Liver (tissue), 9 donors: ENCODE data around the gene DHX15. TPM values are rescaled to one million over a fixed set of nuclear protein-coding genes. Genes with fewer than 3 reads are reported as not detected.

Experiments
- DNase-seq: peaks from one replicate; pipeline ENCODE4 v3.0.0-alpha.2; 2017; ENCODE audit warnings: low spot score
- H3K27ac ChIP-seq, 2 donors: one replicate each; pipeline ENCODE4 v1.7.0; 2013; ENCODE audit warnings: inconsistent platforms in 2 of 2, low read length in 2 of 2, control low read depth in 1 of 2, low read depth in 1 of 2, mild to moderate bottlenecking in 1 of 2
- H3K27me3 ChIP-seq, 4 donors: one replicate each; pipeline versions ENCODE4 v1.6.1 to v1.7.0; 2013; ENCODE audit warnings: low read length in 3 of 4, inconsistent platforms in 1 of 4, mild to moderate bottlenecking in 1 of 4, moderate library complexity in 1 of 4; ENCODE audit not compliant: control insufficient read depth in 4 of 4, insufficient read depth in 4 of 4
- H3K36me3 ChIP-seq, 4 donors: one replicate each; pipeline versions ENCODE4 v1.6.1 to v1.7.0; 2013; ENCODE audit warnings: low read length in 3 of 4, mild to moderate bottlenecking in 3 of 4, low read depth in 1 of 4, moderate library complexity in 1 of 4; ENCODE audit not compliant: control insufficient read depth in 4 of 4, insufficient read depth in 3 of 4
- H3K4me1 ChIP-seq, 4 donors: one replicate each; pipeline versions ENCODE4 v1.6.1 to v1.7.0; 2013; ENCODE audit warnings: low read length in 3 of 4, mild to moderate bottlenecking in 3 of 4, moderate library complexity in 1 of 4; ENCODE audit not compliant: control insufficient read depth in 4 of 4, insufficient read depth in 4 of 4
- H3K4me3 ChIP-seq, 3 donors: one replicate each; pipeline versions ENCODE4 v1.6.1 to v1.7.0; 2013; ENCODE audit warnings: low read length in 3 of 3, control low read depth in 1 of 3, low read depth in 1 of 3, mild to moderate bottlenecking in 1 of 3
- H3K9ac ChIP-seq, 2 donors: one replicate each; pipeline ENCODE4 v1.7.0; 2013; ENCODE audit warnings: low read length in 2 of 2, mild to moderate bottlenecking in 2 of 2, moderate library complexity in 2 of 2, control low read depth in 1 of 2, low read depth in 1 of 2
- H3K9me3 ChIP-seq, 4 donors: one replicate each; pipeline versions ENCODE4 v1.6.1 to v1.7.0; 2013; ENCODE audit warnings: low read length in 3 of 4; ENCODE audit not compliant: control insufficient read depth in 4 of 4
- ATF3 ChIP-seq: IDR thresholded peaks from 2 replicates; pipeline ENCODE4 v1.6.1; 2016; ENCODE audit warnings: antibody characterized with exemption
- EGR1 ChIP-seq, 2 donors: IDR thresholded peaks; 2 replicates each; pipeline ENCODE4 v1.6.1; 2016 to 2018; ENCODE audit warnings: antibody characterized with exemption in 2 of 2, low read depth in 2 of 2
- FOXA1 ChIP-seq: IDR thresholded peaks from 2 replicates; pipeline ENCODE4 v1.6.1; 2016; ENCODE audit warnings: antibody characterized with exemption
- FOXA2 ChIP-seq: IDR thresholded peaks from 2 replicates; pipeline ENCODE4 v1.6.1; 2016; ENCODE audit warnings: antibody characterized with exemption
- GABPA ChIP-seq, 2 donors: IDR thresholded peaks in 1 of 2; conservative IDR thresholded peaks in 1 of 2; 2 replicates each; pipeline ENCODE4 v1.6.1; 2016; ENCODE audit warnings: antibody characterized with exemption in 2 of 2, mild to moderate bottlenecking in 1 of 2, moderate library complexity in 1 of 2
- HNF4A ChIP-seq, 2 donors: conservative IDR thresholded peaks; 2 replicates each; pipeline ENCODE4 v1.6.1; 2016; ENCODE audit warnings: antibody characterized with exemption in 2 of 2, mild to moderate bottlenecking in 2 of 2
- HNF4G ChIP-seq: IDR thresholded peaks from 2 replicates; pipeline ENCODE4 v1.6.1; 2016; ENCODE audit warnings: antibody characterized with exemption
- JUND ChIP-seq, 2 donors: IDR thresholded peaks; 2 replicates each; pipeline ENCODE4 v1.6.1; 2016; ENCODE audit warnings: antibody characterized with exemption in 2 of 2
- MAX ChIP-seq: IDR thresholded peaks from 2 replicates; pipeline ENCODE4 v1.6.1; 2016; ENCODE audit warnings: antibody characterized with exemption
- NR2F2 ChIP-seq: IDR thresholded peaks from 2 replicates; pipeline ENCODE4 v1.6.1; 2016; ENCODE audit warnings: antibody characterized with exemption
- RAD21 ChIP-seq, 2 donors: IDR thresholded peaks; 2 replicates each; pipeline ENCODE4 v1.6.1; 2016; ENCODE audit warnings: antibody characterized with exemption in 2 of 2, mild to moderate bottlenecking in 2 of 2
- REST ChIP-seq: IDR thresholded peaks from 2 replicates; pipeline ENCODE4 v1.6.1; 2016; ENCODE audit warnings: antibody characterized with exemption, mild to moderate bottlenecking
- RXRA ChIP-seq, 2 donors: IDR thresholded peaks; 2 replicates each; pipeline ENCODE4 v1.6.1; 2017 to 2018; ENCODE audit warnings: antibody characterized with exemption in 2 of 2, mild to moderate bottlenecking in 1 of 2
- SP1 ChIP-seq: IDR thresholded peaks from 2 replicates; pipeline ENCODE4 v1.6.1; 2018; ENCODE audit warnings: antibody characterized with exemption, mild to moderate bottlenecking
- TAF1 ChIP-seq: conservative IDR thresholded peaks from 2 replicates; pipeline ENCODE4 v1.6.1; 2016; ENCODE audit warnings: antibody characterized with exemption, mild to moderate bottlenecking
- WGBS: extraction: QIAGEN DNeasy Blood & Tissue Kit; methylation state at CpG from one replicate; pipeline ENCODE4 v1.1.7; 2013; 5-methylcytosine and 5-hydroxymethylcytosine counted together
- polyA plus RNA-seq, 2 donors: library from polyadenylated mRNA; stranded (reverse) in 1 of 2; unstranded in 1 of 2; fragments of 200-250 nt in 1 of 2; fragments of >200 nt in 1 of 2; fragmentation: Nextera tagmentation in 1 of 2; extraction: Ambion mirVana in 1 of 2; gene quantifications; one replicate each; pipeline versions ENCODE4 v1.2.1 to v1.2.3, GENCODE V29; 2013 to 2015
- total RNA-seq, 2 donors: library from RNA; depleted of rRNA; stranded (reverse); fragments of >200 nt; gene quantifications; one replicate each; pipeline ENCODE4 v1.2.3, GENCODE V29; 2014
- donor health status: healthy.
- donor health status: healthy.
- donor health status: healthy.
- donor health status: healthy.
- donor health status: healthy.

Gene DHX15
- total and polyA plus RNA-seq, 4 donors: 25.2 to 80.9 (median 51.5) TPM

GRCh38 chr4:24550441-24551175 is 33.7 kb downstream of the DHX15 start:
- H3K9ac ChIP-seq: no peak overlapping the region
- H3K27ac ChIP-seq: no peak overlapping the region
- H3K9me3 ChIP-seq: no peaks in the 10 kb centered on the region
- H3K4me3 ChIP-seq: no peak overlapping the region
- TF ChIP-seq TAF1 (no peak), FOXA2 (no peak)
- peaks cover 0 to 16% (median 13%) of the 10 kb centered on the region in 4 donors for H3K36me3 ChIP-seq
- no peak for DNase-seq
- 80% methylated on average over 6 of the region's 6 CpGs for WGBS
- peaks cover 2 to 4% (median 4%) of the 10 kb centered on the region in 4 donors for H3K4me1 ChIP-seq
- H3K27me3 ChIP-seq: no peaks in the 10 kb centered on the region

GRCh38 chr4:24547979-24548378 is 36.4 kb downstream of the DHX15 start:
- no peak overlapping the region for H3K27ac ChIP-seq
- peaks cover 0 to 11% (median 8%) of the 10 kb centered on the region in 4 donors for H3K36me3 ChIP-seq
- no peaks in the 10 kb centered on the region for H3K9me3 ChIP-seq
- no peaks in the 10 kb centered on the region for H3K27me3 ChIP-seq
- no peak overlapping the region for H3K9ac ChIP-seq
- peaks cover 2 to 4% (median 4%) of the 10 kb centered on the region in 4 donors for H3K4me1 ChIP-seq
- H3K4me3 ChIP-seq: no peak overlapping the region
- 95% methylated on average over 11 of the region's 11 CpGs for whole genome bisulfite sequencing
- no peak for TF ChIP-seq MAX
- no peak for TF ChIP-seq HNF4A (conservative IDR thresholded peaks at IDR 0.05)
- TF ChIP-seq ATF3: no peak
- TF ChIP-seq JUND (IDR thresholded peaks at IDR 0.05): no peak
- no peak for TF ChIP-seq FOXA2
- no peak for TF ChIP-seq GABPA (IDR thresholded peaks at IDR 0.05 in 1 of 2, conservative IDR thresholded peaks at IDR 0.05 in 1 of 2)
- TF ChIP-seq RXRA (IDR thresholded peaks at IDR 0.05): no peak
- TF ChIP-seq RAD21 (IDR thresholded peaks at IDR 0.05): no peak
- no peak for TF ChIP-seq FOXA1
- no peak for TF ChIP-seq SP1
- TF ChIP-seq NR2F2: no peak
- no peak for TF ChIP-seq EGR1 (IDR thresholded peaks at IDR 0.05; ENCODE audit: low read depth in 2 of 2)
- no peak for DNase-seq

- no peaks in the 10 kb centered on the region for H3K9me3 ChIP-seq
- H3K4me3 ChIP-seq: no peak overlapping the region
- no peaks in the 10 kb centered on the region for H3K27me3 ChIP-seq
- peaks cover 0 to 2% (median 0%) of the 10 kb centered on the region in 4 donors for H3K4me1 ChIP-seq
- no peak overlapping the region for H3K27ac ChIP-seq
- WGBS: 87% methylated on average over 4 of the region's 4 CpGs
- DNase-seq: no peak
- peaks cover 8 to 35% (median 24%) of the 10 kb centered on the region in 4 donors for H3K36me3 ChIP-seq
- H3K9ac ChIP-seq: no peak overlapping the region
- TF ChIP-seq HNF4G: no peak
- no peak for TF ChIP-seq EGR1 (IDR thresholded peaks at IDR 0.05; ENCODE audit: low read depth in 2 of 2)
- no peak for TF ChIP-seq REST
- no peak for TF ChIP-seq FOXA2
- no peak for TF ChIP-seq TAF1
- TF ChIP-seq JUND (IDR thresholded peaks at IDR 0.05): no peak
- TF ChIP-seq MAX: no peak
These were observed 40.0 kb downstream of the DHX15 start for GRCh38 chr4:24544208-24544988.
